Hepatocyte (in vitro differentiated cells): Measurements from ENCODE around the gene NAA20. TPM values are rescaled to one million over a fixed set of nuclear protein-coding genes. Genes with fewer than 3 reads are reported as not detected.

ENCODE experiments used
- DNase-seq: peaks from one replicate; pipeline ENCODE4 v3.0.0-alpha.2; 2016; ENCODE audit warnings: low spot score
- H2AFZ ChIP-seq: fragments of 200-600 bp; sonication (generic); 2 replicates; pipeline ENCODE4 v1.6.0; 2016; ENCODE audit warnings: antibody characterized with exemption, mild to moderate bottlenecking
- H3K27ac ChIP-seq: fragments of 200-600 bp; sonication (generic); 2 replicates; pipeline ENCODE4 v1.5.1; 2016; ENCODE audit warnings: mild to moderate bottlenecking
- H3K27me3 ChIP-seq: fragments of 200-600 bp; sonication (generic); 2 replicates; pipeline ENCODE4 v1.6.1; 2016
- H3K36me3 ChIP-seq: fragments of 200-600 bp; sonication (generic); replicated peaks from 2 replicates; pipeline ENCODE4 v1.5.1; 2016; ENCODE audit warnings: low read depth; ENCODE audit not compliant: insufficient read depth
- H3K4me1 ChIP-seq: fragments of 200-600 bp; sonication (generic); 2 replicates; pipeline ENCODE4 v1.5.1; 2016; ENCODE audit warnings: mild to moderate bottlenecking, moderate library complexity; ENCODE audit not compliant: insufficient read depth
- H3K4me2 ChIP-seq: fragments of 200-600 bp; sonication (generic); 2 replicates; pipeline ENCODE4 v1.6.0; 2016
- H3K4me3 ChIP-seq: fragments of 200-600 bp; sonication (generic); 2 replicates; pipeline ENCODE4 v1.5.1; 2016; ENCODE audit warnings: mild to moderate bottlenecking
- H3K79me2 ChIP-seq: fragments of 200-600 bp; sonication (generic); 2 replicates; pipeline ENCODE4 v1.6.0; 2017; ENCODE audit warnings: mild to moderate bottlenecking
- H3K9me2 ChIP-seq: fragments of 200-600 bp; sonication (generic); replicated peaks from 2 replicates; pipeline ENCODE4 v1.6.0; 2017; ENCODE audit warnings: mild to moderate bottlenecking; ENCODE audit not compliant: insufficient read depth
- H3K9me3 ChIP-seq: fragments of 200-600 bp; sonication (generic); 2 replicates; pipeline ENCODE4 v1.5.1; 2016; ENCODE audit warnings: low read depth, mild to moderate bottlenecking
- H4K20me1 ChIP-seq: fragments of 200-600 bp; sonication (generic); 2 replicates; pipeline ENCODE4 v1.6.0; 2016; ENCODE audit warnings: mild to moderate bottlenecking; ENCODE audit not compliant: insufficient read depth, poor library complexity, severe bottlenecking
- CTCF ChIP-seq: fragments of 200-600 bp; sonication (generic); IDR thresholded peaks from 2 replicates; pipeline ENCODE4 v1.5.1; 2016; ENCODE audit warnings: antibody characterized with exemption, mild to moderate bottlenecking; ENCODE audit not compliant: poor library complexity
- EZH2 ChIP-seq: fragments of 200-600 bp; sonication (generic); IDR thresholded peaks from 2 replicates; pipeline ENCODE4 v1.6.1; 2016; ENCODE audit warnings: antibody characterized with exemption, mild to moderate bottlenecking, borderline replicate concordance
- EZH2phosphoT487 ChIP-seq: fragments of 200-600 bp; sonication (generic); IDR thresholded peaks from one replicate; pipeline ENCODE4 v1.6.1; 2018; ENCODE audit warnings: antibody characterized with exemption, mild to moderate bottlenecking, low read depth, moderate library complexity; ENCODE audit not compliant: unreplicated experiment, severe bottlenecking
- WGBS: methylation state at CpG from one replicate; pipeline ENCODE4 v1.1.6; 2016; ENCODE audit warnings: low lambda C conversion rate; ENCODE audit errors: missing lambda C conversion rate; 5-methylcytosine and 5-hydroxymethylcytosine counted together
- polyA plus RNA-seq: library from polyadenylated mRNA; unstranded; fragments of >200 nt; fragmentation: Nextera tagmentation; extraction: Ambion mirVana; gene quantifications from 2 replicates; pipeline ENCODE4 v1.2.1, GENCODE V29; 2016
- total RNA-seq: library from RNA; depleted of rRNA; stranded (reverse); fragments of >200 nt; gene quantifications from 2 replicates; pipeline ENCODE4 v1.2.3, GENCODE V29; 2014

Gene NAA20
- total and polyA plus RNA-seq, 2 experiments from 2014 or later, result 66.1 to 126 TPM

- WGBS, result 59% methylated on average over 12 of the region's 12 CpGs
- H3K4me2 ChIP-seq, result peak overlapping the region; percentile 65
- no peaks in the 10 kb centered on the region for H3K27me3 ChIP-seq
- no peaks in the 10 kb centered on the region for H3K9me3 ChIP-seq
- H3K36me3 ChIP-seq, result no peaks in the 10 kb centered on the region
- TF ChIP-seq EZH2phosphoT487 (no peak), EZH2 (no peak), CTCF (no peak)
- peaks cover 41% of the 10 kb centered on the region for H3K4me1 ChIP-seq
- peak overlapping the region; percentile 94 for H3K27ac ChIP-seq
- no peaks in the 10 kb centered on the region for H4K20me1 ChIP-seq
- no peak overlapping the region for H3K4me3 ChIP-seq
- H3K79me2 ChIP-seq, result peaks cover 26% of the 10 kb centered on the region
- no peak overlapping the region for H2AFZ ChIP-seq
- DNase-seq, result no peak
- no peaks in the 10 kb centered on the region for H3K9me2 ChIP-seq
Observed at GRCh38 chr20:19993958-19994669, 23.0 kb upstream of the NAA20 start.

GRCh38 chr20:19995220-19995863, 21.8 kb upstream of the NAA20 start:
- Histone ChIP-seq H3K4me3 (no peak overlapping the region), H3K9me2 (no peaks in the 10 kb centered on the region), H3K4me2 (no peak overlapping the region), H4K20me1 (no peaks in the 10 kb centered on the region), H3K36me3 (no peaks in the 10 kb centered on the region), H3K79me2 (peaks cover 16% of the 10 kb centered on the region), H3K27ac (peak overlapping the region; percentile 94), H2AFZ (no peak overlapping the region), H3K27me3 (no peaks in the 10 kb centered on the region), H3K9me3 (no peaks in the 10 kb centered on the region), H3K4me1 (peaks cover 44% of the 10 kb centered on the region)
- DNase-seq, result peak; percentile 71
- TF ChIP-seq CTCF (peak; percentile 86), EZH2phosphoT487 (no peak)
- 40% methylated on average over 5 of the region's 5 CpGs for WGBS

- no peak for DNase-seq
- Histone ChIP-seq H3K4me1 (peaks cover 41% of the 10 kb centered on the region), H3K9me2 (no peaks in the 10 kb centered on the region), H4K20me1 (no peaks in the 10 kb centered on the region), H3K27ac (no peak overlapping the region), H2AFZ (no peak overlapping the region), H3K36me3 (no peaks in the 10 kb centered on the region), H3K4me2 (no peak overlapping the region), H3K9me3 (no peaks in the 10 kb centered on the region), H3K79me2 (peaks cover 7% of the 10 kb centered on the region), H3K4me3 (no peak overlapping the region), H3K27me3 (no peaks in the 10 kb centered on the region)
- no peak for TF ChIP-seq EZH2
- TF ChIP-seq EZH2phosphoT487, result no peak
- TF ChIP-seq CTCF, result no peak
- 95% methylated on average over 8 of the region's 8 CpGs for WGBS
Observed at GRCh38 chr20:19996222-19996621, 20.9 kb upstream of the NAA20 start.
